ENCODE measurements around the gene PEAR1. TPM values are rescaled to one million over a fixed set of nuclear protein-coding genes. Genes with fewer than 3 reads are reported as not detected.

The PEAR1 gene
- total RNA-seq, 1 donor from 2014 or later, result 19.0 TPM

GRCh38 chr1:156947818-156948525 lies 54.5 kb downstream of the PEAR1 start:
- DNase-seq (ENCODE audit: low read depth), result no peak
- no peak overlapping the region for H3K4me3 ChIP-seq (ENCODE audit: low read depth, low read length)
- no peak for TF ChIP-seq CTCF (conservative IDR thresholded peaks at IDR 0.05; ENCODE audit: low read depth, low read length)

- peak; percentile 31 for TF ChIP-seq CTCF (conservative IDR thresholded peaks at IDR 0.05; ENCODE audit: low read depth, low read length)
Measured at GRCh38 chr1:156948708-156949107, 55.2 kb downstream of the PEAR1 start.

DNA sequence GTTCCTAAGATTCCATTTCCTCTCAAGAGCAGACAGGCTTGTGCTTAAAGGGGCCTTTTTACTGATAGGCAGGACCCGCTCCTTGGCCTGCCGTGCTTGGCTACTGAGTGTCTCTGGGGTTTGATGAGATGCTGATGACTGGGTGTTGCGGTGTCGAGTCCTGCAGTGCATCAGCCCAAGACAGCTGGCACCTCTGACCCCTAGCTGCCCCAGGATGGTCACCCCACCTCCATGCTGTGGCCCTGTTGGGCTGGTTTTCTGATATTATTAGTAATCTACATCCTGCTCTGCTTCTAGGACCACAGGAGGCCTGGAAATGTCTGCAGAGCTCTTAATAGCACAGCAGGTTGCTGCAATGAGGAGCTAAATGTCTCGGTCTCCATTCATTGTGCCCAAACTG lies 55.6 kb downstream of the PEAR1 start:
- no peak for TF ChIP-seq CTCF (conservative IDR thresholded peaks at IDR 0.05; ENCODE audit: low read depth, low read length)
- DNase-seq (ENCODE audit: low read depth), result no peak
- H3K4me3 ChIP-seq (ENCODE audit: low read depth, low read length), result no peak overlapping the region

More at GRCh38 chr1:156948708-156949107, 55.2 kb downstream of the PEAR1 start:
- DNase-seq (ENCODE audit: low read depth), result no peak
- no peak overlapping the region for H3K4me3 ChIP-seq (ENCODE audit: low read depth, low read length)

- DNase-seq (ENCODE audit: low read depth), result no peak
- no peak for TF ChIP-seq CTCF (conservative IDR thresholded peaks at IDR 0.05; ENCODE audit: low read depth, low read length)
- no peak overlapping the region for H3K4me3 ChIP-seq (ENCODE audit: low read depth, low read length)
Measured at GRCh38 chr1:156951371-156951770, 57.9 kb downstream of the PEAR1 start.

GRCh38 chr1:156953571-156953970 lies 60.1 kb downstream of the PEAR1 start:
- no peak for TF ChIP-seq CTCF (conservative IDR thresholded peaks at IDR 0.05; ENCODE audit: low read depth, low read length)
- no peak overlapping the region for H3K4me3 ChIP-seq (ENCODE audit: low read depth, low read length)
- no peak for DNase-seq (ENCODE audit: low read depth)

- DNase-seq (ENCODE audit: low read depth), result no peak
- TF ChIP-seq CTCF (conservative IDR thresholded peaks at IDR 0.05; ENCODE audit: low read depth, low read length), result no peak
- no peak overlapping the region for H3K4me3 ChIP-seq (ENCODE audit: low read depth, low read length)
Measured at GRCh38 chr1:156956333-156956732, 62.8 kb downstream of the PEAR1 start.

DNA sequence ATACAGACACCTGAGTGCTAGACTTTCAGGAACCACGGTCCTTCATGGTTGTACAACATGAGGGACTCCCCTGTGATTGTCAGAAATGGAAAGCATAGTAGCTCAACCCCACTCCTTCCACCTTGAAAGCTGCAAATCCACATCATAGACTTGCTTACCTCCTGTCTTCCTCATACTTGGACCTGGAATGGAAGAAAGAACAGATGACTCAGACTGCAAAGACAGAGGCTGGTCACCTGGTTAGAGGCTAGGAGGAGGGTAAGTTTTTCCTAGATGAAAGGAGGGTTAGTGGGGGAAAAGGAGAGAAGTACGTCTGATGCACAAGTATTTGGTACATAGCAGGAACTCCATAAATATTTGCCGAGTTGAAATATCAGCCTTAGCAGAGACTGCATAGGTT lies 64.1 kb downstream of the PEAR1 start:
- DNase-seq (ENCODE audit: low read depth), result no peak
- H3K4me3 ChIP-seq (ENCODE audit: low read depth, low read length), result no peak overlapping the region
- no peak for TF ChIP-seq CTCF (conservative IDR thresholded peaks at IDR 0.05; ENCODE audit: low read depth, low read length)
